ENCODE data around the gene GOLGA2.
A peak's percentile ranks its signal among the peaks of the same experiment; 100 is the strongest.

The GOLGA2 gene

GRCh38 chr9:128275198-128276007 lies at the start of gene GOLGA2:
GOLGA2 (minus strand) TSS chr9:128276007; CDS start chr9:128275976, 31 bp downstream.
- no peak for DNase-seq

- DNase-seq: no peak
These were observed 48.6 kb upstream of the GOLGA2 start for GRCh38 chr9:128324401-128324800.

- DNase-seq: no peak
These were observed 48.0 kb upstream of the GOLGA2 start for GRCh38 chr9:128323791-128324190.

- DNase-seq: peak; percentile 57
These were observed 47.5 kb upstream of the GOLGA2 start for GRCh38 chr9:128323212-128323730.

GRCh38 chr9:128322404-128323211 lies 46.8 kb upstream of the GOLGA2 start, which contains the start of the genes COQ4 and TRUB2:
COQ4 (plus strand) TSS chr9:128322839; CDS start chr9:128322859, 20 bp downstream.
TRUB2 (minus strand) TSS chr9:128322447; CDS start chr9:128322408, 39 bp downstream.
- DNase-seq: peak; percentile 94

GRCh38 chr9:128321879-128322403 lies 46.1 kb upstream of the GOLGA2 start:
- DNase-seq: no peak

- DNase-seq: no peak
These were observed 45.5 kb upstream of the GOLGA2 start for GRCh38 chr9:128321343-128321742.

- DNase-seq: no peak
These were observed 41.8 kb upstream of the GOLGA2 start for GRCh38 chr9:128317629-128318028.

- no peak for DNase-seq
These were observed 40.6 kb upstream of the GOLGA2 start for GRCh38 chr9:128316421-128316820.

GRCh38 chr9:128314697-128315096 lies 38.9 kb upstream of the GOLGA2 start:
- no peak for DNase-seq

- DNase-seq: no peak
These were observed 34.7 kb upstream of the GOLGA2 start for GRCh38 chr9:128310461-128310860.

- no peak for DNase-seq
These were observed 33.7 kb upstream of the GOLGA2 start for GRCh38 chr9:128309551-128309950.

- DNase-seq: no peak
These were observed 29.1 kb upstream of the GOLGA2 start for GRCh38 chr9:128304971-128305288.

GRCh38 chr9:128304136-128304970 lies 28.5 kb upstream of the GOLGA2 start:
- DNase-seq: no peak

- no peak for DNase-seq
These were observed 23.0 kb upstream of the GOLGA2 start for GRCh38 chr9:128298535-128299482.

- no peak for DNase-seq
These were observed 21.5 kb upstream of the GOLGA2 start for GRCh38 chr9:128297221-128297773.

GRCh38 chr9:128296340-128297220 lies 20.8 kb upstream of the GOLGA2 start:
- DNase-seq: no peak

GRCh38 chr9:128294142-128294541 lies 18.3 kb upstream of the GOLGA2 start:
- DNase-seq: no peak

GRCh38 chr9:128293091-128293490 lies 17.3 kb upstream of the GOLGA2 start:
- no peak for DNase-seq

GRCh38 chr9:128292009-128292408 lies 16.2 kb upstream of the GOLGA2 start:
- DNase-seq: no peak

Measured in stimulated activated CD4-positive, alpha-beta T cell treated with anti-CD3 and anti-CD28 coated beads, Interleukin-4, amount 100 ng/mL, for 24 hours (primary cell).